Coronary artery (tissue), 2 donors: ENCODE measurements around the gene NUDT2.
A peak's percentile ranks its signal among the peaks of the same experiment; 100 is the strongest.
"Not testable (repeated sequence)": the region's sequence is repeated elsewhere in the genome, so short reads cannot be mapped to it uniquely, and the experiment has no call there.

Experiments
- DNase-seq: peaks from one replicate; pipeline ENCODE4 v3.0.0-alpha.2; 2017; ENCODE audit warnings: low spot score
- H3K27ac ChIP-seq, 2 donors: fragments of 200-600 bp; sonication (generic); one replicate each; pipeline ENCODE4 v1.5.1; 2016 to 2019
- H3K4me3 ChIP-seq: fragments of 200-600 bp; sonication (generic); 2 replicates; pipeline ENCODE4 v1.5.1; 2016; ENCODE audit warnings: mild to moderate bottlenecking, moderate library complexity
- TF ChIP-seq, protein P1 (sequence below): fragments of 200-600 bp; sonication (generic); IDR thresholded peaks from one replicate; pipeline ENCODE4 v1.5.1; 2019; ENCODE audit warnings: antibody characterized with exemption

The NUDT2 gene

DNA sequence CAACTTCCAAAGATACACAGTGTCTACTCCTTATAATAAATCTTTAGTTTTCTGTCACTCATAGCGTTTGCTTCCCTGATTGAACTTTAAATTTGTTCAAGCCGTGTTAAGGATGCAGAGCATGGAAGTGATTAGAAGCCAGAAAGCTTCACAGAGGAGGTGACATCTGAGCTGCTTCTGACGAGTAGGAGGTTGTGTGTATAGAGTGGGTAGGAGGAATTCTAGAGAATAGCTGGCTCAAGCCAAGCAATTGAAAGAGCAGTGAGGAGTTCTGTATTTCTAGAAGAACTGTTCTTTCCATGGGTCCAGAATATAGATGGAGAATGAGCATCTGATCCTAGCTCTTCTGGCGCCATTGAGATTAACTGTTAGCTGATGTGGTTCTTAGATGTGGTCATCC lies 6.0 kb downstream of the NUDT2 start:
- no peak for DNase-seq
- Histone ChIP-seq H3K27ac (no peak overlapping the region), H3K4me3 (no peak overlapping the region)
- TF ChIP-seq, protein P1, sequence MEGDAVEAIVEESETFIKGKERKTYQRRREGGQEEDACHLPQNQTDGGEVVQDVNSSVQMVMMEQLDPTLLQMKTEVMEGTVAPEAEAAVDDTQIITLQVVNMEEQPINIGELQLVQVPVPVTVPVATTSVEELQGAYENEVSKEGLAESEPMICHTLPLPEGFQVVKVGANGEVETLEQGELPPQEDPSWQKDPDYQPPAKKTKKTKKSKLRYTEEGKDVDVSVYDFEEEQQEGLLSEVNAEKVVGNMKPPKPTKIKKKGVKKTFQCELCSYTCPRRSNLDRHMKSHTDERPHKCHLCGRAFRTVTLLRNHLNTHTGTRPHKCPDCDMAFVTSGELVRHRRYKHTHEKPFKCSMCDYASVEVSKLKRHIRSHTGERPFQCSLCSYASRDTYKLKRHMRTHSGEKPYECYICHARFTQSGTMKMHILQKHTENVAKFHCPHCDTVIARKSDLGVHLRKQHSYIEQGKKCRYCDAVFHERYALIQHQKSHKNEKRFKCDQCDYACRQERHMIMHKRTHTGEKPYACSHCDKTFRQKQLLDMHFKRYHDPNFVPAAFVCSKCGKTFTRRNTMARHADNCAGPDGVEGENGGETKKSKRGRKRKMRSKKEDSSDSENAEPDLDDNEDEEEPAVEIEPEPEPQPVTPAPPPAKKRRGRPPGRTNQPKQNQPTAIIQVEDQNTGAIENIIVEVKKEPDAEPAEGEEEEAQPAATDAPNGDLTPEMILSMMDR: no peak

DNA sequence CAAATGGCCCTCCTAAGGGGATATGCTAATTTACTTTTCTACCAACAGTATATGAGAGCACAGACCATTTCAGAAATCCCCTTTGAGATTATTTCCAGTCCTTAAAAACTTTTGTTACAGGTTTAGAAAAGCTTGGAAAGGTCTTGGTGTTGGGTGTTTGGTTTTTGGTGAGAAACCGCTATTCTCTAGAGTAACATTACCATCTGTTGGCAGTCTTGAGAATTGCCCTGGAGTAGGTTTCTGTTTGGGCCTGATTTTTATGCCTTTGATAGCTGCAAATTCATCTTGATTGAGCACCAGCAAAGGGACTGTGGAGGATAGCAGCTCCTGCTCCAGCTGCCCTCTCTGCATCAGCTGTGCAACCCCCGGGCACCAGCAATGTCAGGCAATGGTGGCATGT lies 8.0 kb downstream of the NUDT2 start:
- Histone ChIP-seq H3K4me3 (no peak overlapping the region), H3K27ac (no peak overlapping the region)
- TF ChIP-seq, protein P1: no peak
- DNase-seq: no peak

DNA sequence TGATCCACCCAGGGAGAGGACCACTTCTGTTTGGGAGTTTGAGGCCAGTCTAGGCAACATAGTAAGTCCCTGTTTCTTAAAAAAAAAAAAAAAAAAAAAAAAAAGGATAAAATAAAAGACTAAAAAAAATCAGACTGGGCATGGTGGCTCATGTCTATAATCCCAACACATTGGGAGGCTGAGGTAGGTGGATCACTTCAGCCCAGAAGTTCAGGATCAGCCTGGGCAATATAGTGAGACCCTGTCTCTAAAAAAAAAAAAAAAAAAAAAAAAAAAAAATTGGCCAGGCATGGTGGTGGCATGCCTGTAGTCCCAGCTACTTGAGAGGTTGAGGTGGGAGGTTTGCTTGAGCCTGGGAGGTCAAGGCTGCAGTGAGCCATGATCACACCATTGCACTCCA lies 8.7 kb downstream of the NUDT2 start:
- not testable (repeated sequence) for H3K27ac ChIP-seq, DNase-seq, H3K4me3 ChIP-seq

DNA sequence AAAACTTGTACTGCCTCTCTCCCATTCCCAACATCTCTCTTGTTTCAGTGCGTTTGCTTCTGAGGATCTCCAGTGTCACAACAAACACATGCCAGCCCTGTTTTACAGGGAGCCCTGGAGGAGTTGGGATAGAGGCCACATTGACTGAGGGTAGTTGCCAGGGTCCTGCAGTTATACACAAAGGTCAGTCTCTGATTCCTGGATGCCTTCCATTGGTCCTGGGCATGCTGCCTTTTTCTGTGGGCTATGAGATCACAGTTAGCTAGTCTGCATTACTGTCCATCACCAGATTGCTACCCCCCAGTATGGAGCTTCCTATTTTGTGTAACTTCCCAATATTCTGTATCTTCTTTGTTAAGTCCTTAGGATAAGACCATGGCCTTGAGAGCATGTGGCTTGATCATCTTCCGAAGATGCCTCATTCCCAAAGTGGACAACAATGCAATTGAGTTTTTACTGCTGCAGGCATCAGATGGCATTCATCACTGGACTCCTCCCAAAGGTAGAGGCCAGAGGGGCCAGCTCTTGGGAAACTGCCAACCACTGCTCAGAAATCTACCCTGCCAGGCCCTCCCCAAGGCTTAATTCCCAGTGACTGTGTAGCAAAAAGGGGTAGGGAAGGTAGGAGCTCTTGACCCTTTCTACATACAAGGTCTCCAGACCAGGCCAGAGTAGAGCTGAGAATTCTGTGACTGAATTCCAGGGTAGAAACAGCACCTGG lies 9.5 kb downstream of the NUDT2 start:
- no peak overlapping the region for H3K4me3 ChIP-seq
- TF ChIP-seq, protein P1: no peak
- DNase-seq: no peak
- no peak overlapping the region for H3K27ac ChIP-seq

DNA sequence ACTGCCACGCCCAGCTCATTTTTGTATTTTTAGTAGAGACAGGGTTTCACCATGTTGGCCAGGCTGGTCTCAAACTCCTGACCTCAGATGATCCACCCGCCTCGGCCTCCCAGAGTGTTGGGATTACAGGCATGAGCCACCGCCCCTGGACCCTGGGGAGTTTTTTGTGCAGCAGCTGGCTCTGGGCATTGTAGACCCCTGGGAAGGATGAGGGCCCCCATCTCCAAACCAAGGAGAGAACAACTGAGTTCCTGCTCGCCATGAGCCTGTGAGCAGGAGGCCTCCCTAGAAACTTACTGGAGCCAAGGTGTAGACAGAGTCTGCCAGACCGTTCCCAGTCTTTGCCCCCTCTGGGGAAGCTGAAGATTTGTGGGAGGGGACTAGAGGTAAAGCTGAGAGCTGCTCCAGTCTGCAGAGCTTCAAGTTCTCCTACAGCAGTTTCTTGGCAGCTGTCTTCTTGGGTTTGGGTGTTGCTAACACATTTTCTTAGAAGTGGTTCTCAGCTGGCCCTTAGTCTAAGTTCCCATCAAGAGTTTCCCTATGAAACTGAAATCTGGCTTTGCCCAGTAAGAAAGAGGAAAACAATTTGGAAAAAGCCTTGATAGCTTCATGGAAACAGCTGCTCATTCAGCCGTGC lies 12.4 kb downstream of the NUDT2 start:
- TF ChIP-seq, protein P1: no peak
- peak overlapping the region; percentile 16 to 64 for H3K27ac ChIP-seq
- no peak for DNase-seq
- no peak overlapping the region for H3K4me3 ChIP-seq

DNA sequence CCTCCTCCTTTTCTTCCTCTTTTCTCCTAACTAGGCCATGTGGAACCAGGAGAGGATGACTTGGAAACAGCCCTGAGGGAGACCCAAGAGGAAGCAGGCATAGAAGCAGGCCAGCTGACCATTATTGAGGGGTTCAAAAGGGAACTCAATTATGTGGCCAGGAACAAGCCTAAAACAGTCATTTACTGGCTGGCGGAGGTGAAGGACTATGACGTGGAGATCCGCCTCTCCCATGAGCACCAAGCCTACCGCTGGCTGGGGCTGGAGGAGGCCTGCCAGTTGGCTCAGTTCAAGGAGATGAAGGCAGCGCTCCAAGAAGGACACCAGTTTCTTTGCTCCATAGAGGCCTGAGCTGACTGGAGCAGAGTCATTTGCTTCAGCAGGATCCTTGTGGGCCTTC lies 13.7 kb downstream of the NUDT2 start:
- peak; percentile 90 for DNase-seq
- TF ChIP-seq, protein P1: no peak
- Histone ChIP-seq H3K27ac (peak overlapping the region; percentile 71 to 76), H3K4me3 (peak overlapping the region; percentile 6)

DNA sequence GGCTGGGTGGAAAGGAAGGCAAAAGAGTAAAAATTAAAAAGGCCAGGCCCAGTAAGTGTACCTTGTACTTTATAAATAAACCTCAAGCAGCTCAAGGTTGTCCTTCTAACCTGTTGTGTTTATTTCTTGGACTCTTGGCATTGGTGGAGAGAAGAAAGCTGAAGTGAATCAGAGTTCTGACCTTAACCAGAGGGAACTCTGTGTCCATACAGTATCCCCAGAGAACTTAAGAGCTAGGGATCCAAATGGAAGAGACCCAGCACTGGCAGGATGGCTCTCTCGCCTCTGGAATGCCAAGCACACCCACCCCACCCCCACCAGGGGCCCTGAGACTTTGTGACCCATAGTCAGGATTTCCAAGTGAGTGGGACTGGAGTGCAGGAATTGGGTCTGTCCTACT lies 14.2 kb downstream of the NUDT2 start:
- DNase-seq: no peak
- H3K27ac ChIP-seq: peak overlapping the region; percentile 71 to 76
- peak overlapping the region; percentile 6 for H3K4me3 ChIP-seq
- TF ChIP-seq, protein P1: no peak
